ENCODE data around the gene FBXL19.

Gene FBXL19

DNA sequence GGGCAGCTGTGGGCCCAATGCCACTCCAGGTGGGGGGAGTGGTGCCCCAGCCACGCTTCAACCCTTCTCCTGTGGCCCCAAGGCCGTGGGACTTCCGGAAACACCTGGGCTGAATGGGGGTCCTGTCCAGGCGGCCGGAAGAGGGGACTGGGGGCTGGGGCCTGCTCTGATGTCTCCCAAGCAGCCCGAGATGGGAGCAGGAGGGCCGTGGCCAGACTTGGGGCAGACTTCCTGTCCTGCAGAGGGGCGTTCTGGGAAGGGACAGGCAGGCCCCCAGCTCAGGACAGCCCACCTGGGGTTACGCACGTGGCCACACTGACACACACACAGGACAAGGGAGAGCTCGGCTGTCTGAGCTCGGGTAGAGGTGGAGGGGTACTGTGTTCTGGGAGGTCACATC is 66.7 kb downstream of the FBXL19 start:
- in situ Hi-C loops (cut with MboI; ENCODE audit: low sequenced_read_pairs, unreplicated experiment), result loop anchor here (25.0 kb wide), 1 partner anchor 447 kb away; the partner anchor contains the start of genes COX6A2 and ZNF843

DNA sequence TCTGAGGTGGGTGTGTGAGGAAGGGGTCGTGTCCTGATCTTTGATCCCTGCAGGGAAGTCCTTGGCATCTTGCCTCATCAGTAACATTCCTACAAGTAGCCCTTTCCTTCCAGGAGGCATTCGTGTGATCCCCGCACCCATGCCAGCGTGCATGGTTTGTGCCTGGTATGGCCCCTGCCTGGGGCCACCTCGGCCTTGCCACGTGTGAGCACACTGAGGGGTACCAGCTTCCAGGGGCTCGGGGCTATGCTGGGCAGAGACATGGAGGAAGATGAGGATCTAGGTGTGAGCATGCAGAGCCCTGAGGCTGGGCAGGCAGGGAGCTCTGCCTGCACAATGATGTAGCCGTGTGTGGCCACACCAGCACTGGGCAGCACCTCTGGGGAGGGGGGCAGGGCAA is 67.7 kb downstream of the FBXL19 start:
- TF ChIP-seq, protein P1, sequence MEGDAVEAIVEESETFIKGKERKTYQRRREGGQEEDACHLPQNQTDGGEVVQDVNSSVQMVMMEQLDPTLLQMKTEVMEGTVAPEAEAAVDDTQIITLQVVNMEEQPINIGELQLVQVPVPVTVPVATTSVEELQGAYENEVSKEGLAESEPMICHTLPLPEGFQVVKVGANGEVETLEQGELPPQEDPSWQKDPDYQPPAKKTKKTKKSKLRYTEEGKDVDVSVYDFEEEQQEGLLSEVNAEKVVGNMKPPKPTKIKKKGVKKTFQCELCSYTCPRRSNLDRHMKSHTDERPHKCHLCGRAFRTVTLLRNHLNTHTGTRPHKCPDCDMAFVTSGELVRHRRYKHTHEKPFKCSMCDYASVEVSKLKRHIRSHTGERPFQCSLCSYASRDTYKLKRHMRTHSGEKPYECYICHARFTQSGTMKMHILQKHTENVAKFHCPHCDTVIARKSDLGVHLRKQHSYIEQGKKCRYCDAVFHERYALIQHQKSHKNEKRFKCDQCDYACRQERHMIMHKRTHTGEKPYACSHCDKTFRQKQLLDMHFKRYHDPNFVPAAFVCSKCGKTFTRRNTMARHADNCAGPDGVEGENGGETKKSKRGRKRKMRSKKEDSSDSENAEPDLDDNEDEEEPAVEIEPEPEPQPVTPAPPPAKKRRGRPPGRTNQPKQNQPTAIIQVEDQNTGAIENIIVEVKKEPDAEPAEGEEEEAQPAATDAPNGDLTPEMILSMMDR (IDR thresholded peaks at IDR 0.05; ENCODE audit: borderline replicate concordance, control extremely low read depth, extremely low read depth, insufficient read depth, missing control alignments), result no peak
- no peak for DNase-seq (ENCODE audit: low spot score)
- in situ Hi-C loops (cut with MboI; ENCODE audit: low sequenced_read_pairs, unreplicated experiment), result loop anchor here (25.0 kb wide), 1 partner anchor 446 kb away; the partner anchor contains the start of genes COX6A2 and ZNF843

More for the DNA sequence above, 66.7 kb downstream of the FBXL19 start:
- no peak for DNase-seq (ENCODE audit: low spot score)
- TF ChIP-seq, protein P1 (IDR thresholded peaks at IDR 0.05; ENCODE audit: borderline replicate concordance, control extremely low read depth, extremely low read depth, insufficient read depth, missing control alignments), result no peak

DNA sequence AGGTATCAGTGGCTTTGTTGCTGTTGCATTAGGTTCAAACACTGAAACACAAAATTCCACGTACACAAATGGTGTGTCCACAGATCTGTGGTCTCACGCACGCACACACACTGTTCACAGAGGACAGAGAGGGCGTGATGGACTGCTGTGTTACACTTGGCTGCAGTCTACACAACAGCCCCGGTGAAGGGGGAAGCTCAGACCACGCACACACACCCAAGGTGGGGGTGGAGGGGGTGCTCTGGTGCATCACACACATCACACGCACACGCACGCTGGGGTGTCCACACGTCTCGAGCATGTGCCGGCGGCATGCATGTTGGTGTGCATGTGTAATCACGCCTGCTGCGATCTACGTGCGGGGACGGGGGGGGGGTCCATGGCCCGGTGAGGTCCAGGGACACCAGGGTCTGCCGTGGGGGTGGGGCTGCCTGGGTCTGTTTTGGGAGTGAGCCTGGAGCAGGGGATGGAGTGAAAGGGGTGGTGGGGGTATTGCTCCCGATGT is 69.0 kb downstream of the FBXL19 start:
- in situ Hi-C loops (cut with MboI; ENCODE audit: low sequenced_read_pairs, unreplicated experiment), result loop anchor here (25.0 kb wide), 1 partner anchor 445 kb away; the partner anchor contains the start of genes COX6A2 and ZNF843
- TF ChIP-seq, protein P1 (IDR thresholded peaks at IDR 0.05; ENCODE audit: borderline replicate concordance, control extremely low read depth, extremely low read depth, insufficient read depth, missing control alignments), result no peak
- DNase-seq (ENCODE audit: low spot score), result no peak

DNA sequence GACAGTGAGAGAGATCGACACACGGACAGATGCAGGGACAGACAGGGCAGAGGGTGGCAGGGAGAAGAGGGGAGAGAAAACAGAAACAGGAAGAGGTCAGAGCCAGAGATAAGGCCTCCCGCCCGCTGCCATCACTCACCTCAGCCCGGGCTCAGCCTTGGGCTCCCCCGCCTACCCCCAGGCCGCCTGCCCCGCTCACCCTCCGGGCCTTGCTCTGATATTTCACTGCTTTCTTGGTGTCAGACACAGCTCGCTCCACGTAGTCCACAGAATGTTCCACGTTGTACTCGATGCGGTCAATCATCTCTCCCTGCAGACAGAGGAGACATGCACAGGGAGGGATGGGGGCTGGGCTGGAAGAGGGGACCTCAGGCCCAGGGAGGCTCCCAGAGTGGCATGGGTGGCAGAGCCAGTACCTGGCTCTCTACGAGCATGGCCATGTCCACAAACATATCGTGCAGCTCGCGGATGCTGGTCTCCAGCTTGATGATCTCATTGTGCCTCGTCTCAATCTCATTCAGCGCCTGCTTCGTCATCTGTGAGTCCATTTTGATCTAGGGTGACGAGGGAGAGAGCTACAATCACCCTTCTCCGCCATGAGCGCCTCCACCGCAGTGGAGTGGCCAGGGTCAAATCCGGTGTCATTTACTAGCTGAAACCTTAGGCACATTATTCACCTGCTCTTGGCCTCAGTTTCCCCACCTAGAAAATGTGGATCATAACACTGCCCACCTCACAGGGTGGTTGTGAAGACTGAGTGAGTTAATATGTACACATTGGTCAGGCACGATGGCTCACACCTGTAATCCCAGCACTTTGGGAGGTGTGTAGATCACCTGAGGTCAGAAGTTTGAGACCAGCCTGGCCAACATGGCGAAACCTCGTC is 69.8 kb downstream of the FBXL19 start:
- in situ Hi-C loops (cut with MboI; ENCODE audit: low sequenced_read_pairs, unreplicated experiment), result loop anchor here (25.0 kb wide), 1 partner anchor 444 kb away; the partner anchor contains the start of genes COX6A2 and ZNF843
- DNase-seq (ENCODE audit: low spot score), result no peak
- TF ChIP-seq, protein P1 (IDR thresholded peaks at IDR 0.05; ENCODE audit: borderline replicate concordance, control extremely low read depth, extremely low read depth, insufficient read depth, missing control alignments), result no peak

DNA sequence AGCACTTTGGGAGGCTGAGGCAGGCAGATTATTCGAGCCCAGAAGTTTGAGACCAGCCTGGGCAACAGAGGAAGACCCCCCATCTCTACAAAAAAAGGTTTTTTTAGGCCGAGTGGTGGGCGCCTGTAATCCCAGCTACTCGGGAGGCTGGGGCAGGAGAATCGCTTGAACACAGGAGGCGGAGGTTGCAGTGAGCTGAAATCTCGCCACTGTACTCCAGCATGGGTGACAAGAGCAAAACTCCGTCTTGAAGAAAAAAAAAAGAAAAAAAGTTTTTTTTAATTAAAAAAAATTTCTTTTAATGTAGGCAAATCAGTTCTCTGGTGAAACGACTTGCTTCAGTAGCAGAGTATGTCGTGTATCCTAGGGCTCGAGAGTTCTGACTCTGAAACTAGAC is 72.6 kb downstream of the FBXL19 start:
- TF ChIP-seq, protein P1 (IDR thresholded peaks at IDR 0.05; ENCODE audit: borderline replicate concordance, control extremely low read depth, extremely low read depth, insufficient read depth, missing control alignments), result no peak
- in situ Hi-C loops (cut with MboI; ENCODE audit: low sequenced_read_pairs, unreplicated experiment), result loop anchor here (25.0 kb wide), 1 partner anchor 441 kb away; the partner anchor contains the start of genes COX6A2 and ZNF843

DNA sequence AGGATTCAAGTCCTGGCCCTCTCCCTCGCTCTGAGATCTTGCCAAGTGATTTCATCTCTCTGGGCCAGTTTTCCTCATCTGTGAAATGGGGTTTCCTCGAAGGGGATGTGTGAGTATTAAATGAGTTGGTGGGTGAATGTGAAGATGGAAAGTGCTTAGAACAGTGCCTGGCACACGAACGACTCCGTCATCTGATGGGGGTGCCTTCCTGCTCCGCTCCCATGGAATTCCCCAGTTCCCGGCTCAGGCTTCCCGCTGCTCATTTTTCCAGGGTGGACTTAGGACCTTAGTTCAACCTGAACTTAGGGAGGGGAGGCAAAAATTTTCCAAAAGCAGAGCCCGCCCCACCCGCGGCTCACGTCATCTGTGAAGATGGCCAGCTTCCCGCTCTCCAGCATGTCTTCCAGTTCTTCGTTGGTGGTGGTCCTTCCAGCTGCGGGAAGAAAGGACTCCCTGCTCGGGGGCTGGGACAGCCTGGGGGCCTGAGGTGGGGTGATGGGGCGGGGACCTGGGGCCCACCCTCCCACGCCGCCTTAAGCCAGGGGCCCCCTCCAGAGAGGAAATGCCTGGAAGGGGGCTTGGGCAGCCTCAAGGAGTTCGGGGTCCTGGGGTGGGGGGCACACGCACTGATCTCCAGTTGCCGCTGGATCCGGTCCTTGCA is 73.1 kb downstream of the FBXL19 start:
- DNase-seq (ENCODE audit: low spot score), result no peak
- in situ Hi-C loops (cut with MboI; ENCODE audit: low sequenced_read_pairs, unreplicated experiment), result loop anchor here (25.0 kb wide), 1 partner anchor 441 kb away; the partner anchor contains the start of genes COX6A2 and ZNF843
- TF ChIP-seq, protein P1 (IDR thresholded peaks at IDR 0.05; ENCODE audit: borderline replicate concordance, control extremely low read depth, extremely low read depth, insufficient read depth, missing control alignments), result no peak

More for the DNA sequence above, 72.6 kb downstream of the FBXL19 start:
- DNase-seq (ENCODE audit: low spot score), result no peak
